IPS-11a (cell line): ENCODE data around the gene TRPC1.

Experiments
- H3K4me3 ChIP-seq: one replicate; pipeline ENCODE4 v1.5.1; 2013; ENCODE audit warnings: low read depth, low read length, control low read depth

Gene TRPC1

DNA sequence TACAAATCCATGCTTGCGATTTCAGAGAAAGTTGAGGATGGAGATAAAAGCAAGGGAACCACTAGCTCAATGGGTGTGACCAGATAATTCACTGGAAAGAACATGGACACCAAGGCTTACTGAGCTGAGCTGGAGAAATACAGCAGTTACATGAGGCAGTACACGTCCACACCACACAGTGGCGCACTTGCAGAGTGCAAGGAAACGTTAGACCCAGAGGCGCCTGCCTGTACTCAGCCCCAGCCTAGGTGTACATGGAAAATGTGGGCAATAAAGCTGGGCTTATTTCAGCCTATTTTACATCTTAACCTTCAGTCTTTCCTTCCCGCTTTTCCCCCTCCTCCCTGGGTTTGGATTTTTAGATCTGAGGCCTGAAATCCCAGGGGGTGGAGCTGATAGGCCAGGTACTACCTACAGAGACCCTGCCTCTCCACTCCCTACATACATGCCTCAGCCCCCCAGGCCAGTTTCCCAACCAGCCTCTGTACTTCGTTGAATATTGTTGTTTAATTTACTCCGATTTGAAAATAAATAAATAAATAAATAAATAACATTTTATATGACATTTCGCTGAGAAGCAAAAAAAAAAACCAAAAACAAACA is 105.0 kb downstream of the TRPC1 start:
- no peak overlapping the region for H3K4me3 ChIP-seq

DNA sequence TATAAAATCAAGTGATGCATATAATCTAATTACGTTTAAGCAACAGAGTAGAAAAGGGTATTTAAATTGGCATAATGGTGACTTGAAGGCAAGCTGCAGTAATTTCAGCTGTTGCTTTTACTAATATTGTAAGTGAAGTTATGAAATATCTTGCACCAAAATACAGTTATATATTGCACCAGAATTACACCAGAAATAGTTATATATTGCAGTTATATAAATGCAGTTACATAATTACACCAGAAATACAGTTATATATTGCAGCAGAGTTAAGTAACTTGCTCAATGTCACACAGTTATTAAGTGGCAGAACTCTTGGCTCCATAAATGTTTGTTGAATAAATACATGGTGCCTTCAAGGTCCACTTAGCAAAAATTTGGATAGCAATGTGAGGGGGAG is 113.7 kb downstream of the TRPC1 start:
- H3K4me3 ChIP-seq = no peak overlapping the region

DNA sequence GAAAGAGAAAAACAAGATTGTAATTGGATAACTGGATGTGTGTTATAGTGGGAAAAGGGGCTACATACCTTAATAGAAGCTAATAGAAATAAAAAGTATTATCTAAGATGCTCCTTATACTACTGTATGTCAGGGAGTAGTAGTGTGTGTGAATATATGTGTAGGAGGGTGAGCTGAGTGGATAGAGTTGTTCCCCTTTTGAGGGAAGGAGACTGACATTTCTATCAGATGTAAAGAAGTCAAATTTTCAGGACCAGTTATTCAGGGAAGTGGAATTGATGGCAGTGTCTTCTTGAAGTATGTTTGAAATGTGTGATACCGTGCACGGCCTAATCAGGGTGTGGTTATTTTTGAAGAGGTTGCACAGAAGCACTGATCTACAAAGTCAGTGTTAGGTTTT is 116.0 kb downstream of the TRPC1 start:
- no peak overlapping the region for H3K4me3 ChIP-seq

DNA sequence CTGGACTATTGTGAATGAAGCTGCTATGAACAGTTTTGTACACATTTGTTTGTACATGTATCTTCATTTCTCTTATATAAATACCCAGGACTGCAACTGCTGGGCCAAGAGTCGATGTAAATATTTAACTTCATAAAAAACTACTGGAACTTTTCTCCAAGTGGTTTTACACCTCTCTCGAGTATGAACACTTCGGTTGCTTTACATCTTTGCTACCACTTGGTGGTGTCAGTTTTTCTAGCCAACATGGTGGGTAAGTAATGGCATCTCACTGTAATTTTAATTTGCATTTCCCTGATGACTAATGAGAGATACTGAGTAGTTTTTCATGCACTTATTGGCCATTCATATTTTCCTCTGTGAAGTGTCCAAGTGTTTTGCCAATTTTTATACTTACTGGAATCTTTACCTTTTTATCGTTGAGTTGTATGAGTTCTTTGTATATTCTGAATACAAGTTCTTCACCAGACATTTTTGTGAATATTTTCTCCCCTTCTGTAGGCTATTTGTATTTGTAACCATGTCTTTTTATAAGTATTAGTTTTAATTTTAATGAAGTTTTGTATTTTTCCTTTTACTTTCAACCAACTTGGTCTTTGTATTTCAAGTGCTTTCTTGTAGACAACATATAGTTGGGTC is 120.6 kb downstream of the TRPC1 start:
- H3K4me3 ChIP-seq = no peak overlapping the region

DNA sequence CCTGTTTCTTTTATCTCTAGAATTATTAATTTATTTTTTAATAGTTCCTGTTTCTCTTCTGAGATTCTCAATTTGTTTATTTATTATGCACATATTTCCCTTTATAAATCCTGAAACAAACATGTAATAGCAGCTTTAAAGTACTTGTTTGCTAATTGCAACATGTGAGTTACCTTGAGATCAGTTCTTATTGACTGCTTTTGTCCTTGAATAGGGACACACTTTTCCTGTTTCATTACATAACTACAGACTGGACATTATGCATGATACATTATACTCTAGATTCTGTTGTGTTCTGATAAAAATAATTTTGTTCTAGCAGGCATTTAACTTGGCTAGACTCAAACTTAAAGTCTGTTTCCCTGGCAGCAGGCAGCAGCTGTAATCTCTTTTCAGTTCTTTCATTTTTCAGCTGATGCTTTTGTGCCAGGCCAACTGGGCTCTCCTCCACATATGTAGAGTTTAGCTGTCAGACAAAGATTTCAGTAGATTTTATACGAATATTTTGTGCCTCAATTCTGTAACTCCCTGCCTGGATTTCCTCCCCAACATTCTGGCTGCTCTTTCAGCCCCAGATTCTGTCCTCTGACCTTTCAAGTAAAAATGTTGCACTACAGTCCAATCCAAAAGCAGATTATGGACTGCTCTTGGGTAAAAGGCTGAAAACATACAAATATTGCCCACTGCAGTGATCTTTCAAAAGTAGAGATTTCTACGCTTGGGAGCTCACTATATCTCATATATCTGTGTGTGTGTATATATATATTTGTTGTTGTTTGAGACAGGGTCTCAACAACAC is 123.1 kb downstream of the TRPC1 start:
- H3K4me3 ChIP-seq = no peak overlapping the region

DNA sequence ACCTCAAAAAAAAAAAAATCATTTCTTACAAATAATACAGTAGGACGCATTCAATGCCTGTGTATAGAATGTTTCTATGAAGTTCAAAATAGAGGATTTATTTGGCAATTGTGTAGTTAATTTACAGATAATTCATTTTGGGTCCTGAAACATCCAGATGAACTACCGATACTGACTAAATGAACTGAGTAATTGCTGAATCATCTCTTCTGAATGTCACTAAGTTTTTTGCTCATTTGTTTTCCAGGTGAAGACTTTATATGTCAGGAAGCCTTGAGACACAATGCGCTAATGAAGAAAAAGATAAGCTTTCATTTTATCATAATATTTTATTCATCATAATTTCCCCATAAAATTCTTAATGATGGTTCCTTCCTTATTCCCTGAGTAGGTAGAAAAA is 125.3 kb downstream of the TRPC1 start:
- no peak overlapping the region for H3K4me3 ChIP-seq

DNA sequence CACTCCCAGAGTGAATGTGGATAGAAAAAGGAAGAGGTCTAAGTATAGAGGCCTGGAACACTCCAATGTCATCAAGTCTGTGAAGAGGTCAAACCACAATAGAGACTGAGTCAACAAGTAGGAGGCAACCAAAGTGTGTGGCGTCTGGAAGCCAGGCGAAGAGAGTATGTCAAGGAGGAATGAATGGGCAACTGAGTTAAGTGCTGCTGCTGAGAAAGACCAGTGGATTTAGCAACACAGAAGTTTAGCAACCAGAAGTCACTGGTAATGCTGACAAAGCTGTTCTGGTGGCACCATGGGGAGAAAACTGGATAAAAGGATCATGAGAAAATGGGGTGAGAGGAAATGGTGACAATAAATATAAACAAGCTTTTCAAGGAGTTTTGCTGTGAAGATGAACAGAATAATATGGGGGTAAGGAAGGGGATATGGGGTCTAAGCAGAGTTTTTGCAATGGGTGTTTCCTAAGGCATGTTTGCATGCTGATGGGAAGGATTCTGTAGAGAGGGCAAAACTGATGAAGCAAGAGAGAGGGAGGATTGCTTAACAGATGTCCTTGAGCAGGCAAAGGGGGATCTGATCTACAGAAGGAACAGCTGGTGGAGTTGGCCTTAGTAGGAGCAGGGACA is 126.7 kb downstream of the TRPC1 start:
- H3K4me3 ChIP-seq = no peak overlapping the region

DNA sequence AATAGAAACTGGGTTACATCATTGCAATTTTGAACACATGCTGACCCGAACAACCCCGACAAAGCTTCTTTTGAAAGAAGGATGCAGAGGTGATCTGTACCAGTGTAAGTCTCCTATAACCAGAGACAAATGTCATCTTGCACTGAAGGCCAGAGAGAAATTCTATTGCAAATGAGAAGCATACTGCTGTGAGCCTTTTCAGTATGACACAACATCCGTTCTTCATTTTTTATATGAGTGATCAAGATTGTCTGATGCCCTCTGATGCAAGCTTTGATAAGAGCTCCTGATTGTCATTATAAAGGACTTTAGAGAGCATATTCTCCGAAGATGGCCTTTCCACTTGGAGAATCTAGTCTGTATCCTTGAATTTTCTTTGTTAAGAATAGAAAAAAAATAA is 128.2 kb downstream of the TRPC1 start:
- H3K4me3 ChIP-seq = no peak overlapping the region

DNA sequence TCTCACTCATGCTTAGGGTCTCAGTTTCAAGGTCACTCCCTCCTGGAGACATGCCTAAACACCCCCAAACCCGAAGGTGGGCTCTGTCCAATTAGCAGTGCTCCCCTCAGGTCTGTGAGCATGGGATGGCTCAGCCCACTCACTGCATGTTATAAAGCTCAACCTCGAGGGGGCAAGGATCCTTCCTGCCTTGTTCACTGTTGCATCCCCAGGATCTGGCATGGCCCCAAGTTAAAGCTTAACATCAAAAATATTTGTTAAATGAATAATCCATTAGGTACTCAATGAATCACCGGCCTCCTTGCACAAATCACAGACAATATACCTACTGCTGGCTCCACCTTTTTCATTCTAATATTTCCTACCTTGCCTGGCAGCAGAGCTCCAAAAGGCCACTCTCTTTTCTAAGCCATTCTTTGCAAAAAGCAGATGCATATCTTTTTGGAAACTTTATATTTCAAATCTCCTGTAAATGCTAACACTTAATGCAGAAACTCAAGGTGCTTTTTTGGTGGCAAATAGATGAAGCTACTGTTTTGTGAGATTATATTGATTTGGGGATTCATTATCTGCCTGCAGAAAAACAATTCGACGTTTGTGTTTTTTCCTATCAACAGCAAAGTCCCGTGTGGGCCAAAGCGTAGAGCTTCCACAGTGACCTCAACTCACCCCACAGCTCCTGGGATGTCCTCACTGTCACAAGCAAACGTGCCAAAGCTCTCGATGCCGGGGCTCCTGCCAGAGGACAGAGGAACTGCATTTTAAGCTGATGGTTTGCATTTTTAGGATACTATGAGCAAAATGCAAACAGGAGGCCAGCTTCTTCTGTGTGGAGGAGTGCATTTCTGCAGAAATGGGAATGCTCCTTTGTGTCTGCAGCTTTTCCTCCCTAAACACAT is 129.7 kb downstream of the TRPC1 start:
- H3K4me3 ChIP-seq = no peak overlapping the region

DNA sequence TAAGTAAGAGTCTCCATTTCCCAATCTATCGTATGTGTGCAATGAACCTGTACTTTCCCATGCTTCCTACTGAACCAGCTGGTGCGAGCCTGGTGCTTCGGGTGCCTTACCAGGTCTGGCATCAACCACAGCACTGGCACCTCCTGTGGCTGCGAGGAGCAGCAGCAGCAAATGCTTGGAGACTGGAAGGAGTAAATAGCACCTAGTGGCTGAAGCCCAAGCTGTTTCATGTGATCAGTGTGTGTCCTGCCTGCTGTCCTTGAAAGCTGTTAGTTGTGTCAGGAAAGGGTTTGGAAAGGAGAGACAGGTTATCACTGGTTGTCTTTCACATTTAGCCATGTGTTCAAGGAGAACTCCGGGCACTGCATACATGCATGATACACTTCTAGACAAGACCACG is 133.2 kb downstream of the TRPC1 start:
- H3K4me3 ChIP-seq = no peak overlapping the region
